DND-41 (cell line): ENCODE measurements around the gene DEFB116.

Experiments used
- EZH2 ChIP-seq: IDR thresholded peaks from 3 replicates; pipeline ENCODE4 v1.6.1; 2012; ENCODE audit warnings: borderline replicate concordance, low read depth, mild to moderate bottlenecking, moderate library complexity, low read length, inconsistent platforms; ENCODE audit not compliant: severe bottlenecking
- TF ChIP-seq, protein P1 (sequence below): IDR thresholded peaks from 2 replicates; pipeline ENCODE4 v1.5.1; 2012; ENCODE audit warnings: borderline replicate concordance, low read length, moderate library complexity, mild to moderate bottlenecking; ENCODE audit not compliant: poor library complexity, severe bottlenecking; ENCODE audit errors: extremely low read depth

DNA sequence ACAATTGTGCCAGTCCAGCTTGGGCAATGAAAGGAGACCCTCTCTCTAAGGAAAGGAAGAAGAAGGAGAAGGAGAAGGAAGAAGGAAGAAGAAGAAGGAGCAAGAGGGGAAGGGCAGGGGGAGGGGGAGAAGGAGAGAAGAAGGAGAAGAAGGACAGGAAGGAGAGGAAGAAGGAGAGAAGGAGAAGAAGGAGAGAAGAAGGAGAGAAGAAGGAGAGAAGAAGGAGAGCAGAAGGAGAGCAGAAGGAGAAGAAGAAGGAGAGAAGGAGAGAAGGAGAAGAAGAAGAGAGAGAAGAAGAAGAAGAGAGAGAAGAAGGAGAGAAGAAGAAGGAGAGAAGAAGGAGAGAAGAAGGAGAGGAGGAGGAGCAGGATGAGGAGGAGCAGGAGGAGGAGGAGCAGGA, 22.5 kb upstream of the DEFB116 start:
- TF ChIP-seq, protein P1, sequence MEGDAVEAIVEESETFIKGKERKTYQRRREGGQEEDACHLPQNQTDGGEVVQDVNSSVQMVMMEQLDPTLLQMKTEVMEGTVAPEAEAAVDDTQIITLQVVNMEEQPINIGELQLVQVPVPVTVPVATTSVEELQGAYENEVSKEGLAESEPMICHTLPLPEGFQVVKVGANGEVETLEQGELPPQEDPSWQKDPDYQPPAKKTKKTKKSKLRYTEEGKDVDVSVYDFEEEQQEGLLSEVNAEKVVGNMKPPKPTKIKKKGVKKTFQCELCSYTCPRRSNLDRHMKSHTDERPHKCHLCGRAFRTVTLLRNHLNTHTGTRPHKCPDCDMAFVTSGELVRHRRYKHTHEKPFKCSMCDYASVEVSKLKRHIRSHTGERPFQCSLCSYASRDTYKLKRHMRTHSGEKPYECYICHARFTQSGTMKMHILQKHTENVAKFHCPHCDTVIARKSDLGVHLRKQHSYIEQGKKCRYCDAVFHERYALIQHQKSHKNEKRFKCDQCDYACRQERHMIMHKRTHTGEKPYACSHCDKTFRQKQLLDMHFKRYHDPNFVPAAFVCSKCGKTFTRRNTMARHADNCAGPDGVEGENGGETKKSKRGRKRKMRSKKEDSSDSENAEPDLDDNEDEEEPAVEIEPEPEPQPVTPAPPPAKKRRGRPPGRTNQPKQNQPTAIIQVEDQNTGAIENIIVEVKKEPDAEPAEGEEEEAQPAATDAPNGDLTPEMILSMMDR = no peak
- TF ChIP-seq EZH2 = no peak
